Stimulated activated CD4-positive, alpha-beta T cell treated with anti-CD3 and anti-CD28 coated beads, Interleukin-2, amount 100 ng/mL, for 4 hours (primary cell): ENCODE data around the gene FAM228A.
"Not testable (repeated sequence)": the region's sequence is repeated elsewhere in the genome, so short reads cannot be mapped to it uniquely, and the experiment has no call there.

Experiments
- DNase-seq: peaks from one replicate; pipeline ENCODE4 v3.0.0-alpha.2; 2020; ENCODE audit warnings: low read depth

FAM228A gene

DNA sequence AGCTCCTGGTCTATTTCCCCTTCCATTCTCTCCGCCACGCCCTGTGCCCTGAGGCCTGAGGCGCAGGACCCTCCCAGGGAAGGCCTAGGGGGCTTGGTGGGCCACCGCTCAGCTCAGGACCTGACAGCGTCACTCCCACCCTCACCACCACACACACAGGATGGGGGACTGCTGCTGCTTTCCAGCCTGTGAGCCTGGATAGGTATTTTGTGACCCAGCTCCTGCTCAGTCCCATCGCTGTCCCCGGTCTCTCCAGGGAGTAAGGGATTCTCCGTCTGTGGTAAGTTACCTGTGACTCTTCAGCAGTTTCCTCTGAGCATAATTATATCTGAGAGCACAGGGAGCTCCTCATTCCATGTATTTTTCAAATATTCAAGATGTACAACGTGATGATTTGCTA is 16.3 kb downstream of the FAM228A start:
- DNase-seq: no peak

- no peak for DNase-seq
These were observed 17.0 kb downstream of the FAM228A start for GRCh38 chr2:24191848-24192247.

DNA sequence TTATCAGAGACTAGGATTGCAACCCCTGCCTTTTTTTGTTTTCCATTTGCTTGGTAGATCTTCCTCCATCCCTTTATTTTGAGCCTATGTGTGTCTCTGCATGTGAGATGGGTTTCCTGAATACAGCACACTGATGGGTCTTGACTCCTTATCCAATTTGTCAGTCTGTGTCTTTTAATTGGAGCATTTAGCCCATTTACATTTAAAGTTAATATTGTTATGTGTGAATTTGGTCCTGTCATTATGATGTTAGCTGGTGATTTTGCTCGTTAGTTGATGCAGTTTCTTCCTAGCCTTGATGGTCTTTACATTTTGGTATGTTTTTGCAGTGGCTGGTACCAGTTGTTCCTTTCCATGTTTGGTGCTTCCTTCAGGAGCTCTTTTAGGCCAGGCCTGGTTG is 22.4 kb downstream of the FAM228A start:
- DNase-seq: not testable (repeated sequence)

- no peak for DNase-seq
These were observed 25.2 kb downstream of the FAM228A start for GRCh38 chr2:24199968-24200590.

GRCh38 chr2:24200799-24201198 is 25.9 kb downstream of the FAM228A start:
- no peak for DNase-seq

DNA sequence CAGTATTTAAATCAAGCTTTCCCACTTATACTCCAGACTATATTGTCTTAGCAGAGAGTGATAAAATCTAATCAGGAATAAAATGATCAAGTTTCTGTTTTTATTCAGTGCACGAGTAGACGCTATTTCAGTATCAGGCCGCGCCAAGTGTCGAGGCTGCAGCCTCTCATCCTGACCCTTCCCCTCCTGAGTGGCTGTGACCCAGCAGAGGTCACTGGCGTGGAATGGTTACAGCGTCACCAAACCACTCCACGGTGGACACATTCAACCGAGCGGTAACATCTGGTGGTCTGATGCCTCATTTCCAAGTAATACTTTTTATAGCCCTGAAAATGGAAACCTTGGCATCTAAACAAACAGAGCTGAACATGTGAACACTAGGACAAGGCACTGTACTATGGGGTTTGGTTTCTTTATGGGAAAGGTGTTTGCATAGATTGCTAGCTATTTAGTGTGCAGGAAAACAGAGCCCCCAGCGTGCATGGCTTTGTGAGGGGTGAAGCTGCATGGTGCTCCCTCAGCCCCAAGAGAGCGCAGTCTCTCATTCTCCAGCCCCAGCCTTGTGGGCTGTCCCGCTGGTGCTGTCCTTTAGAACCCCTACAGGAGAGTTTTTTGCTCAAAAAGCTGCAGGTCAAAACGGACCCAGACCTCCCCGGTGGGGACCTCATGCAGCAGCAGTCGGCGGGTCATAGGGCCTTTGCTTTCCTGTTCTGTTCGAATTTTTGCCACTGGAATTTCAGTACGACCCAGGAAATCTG is 28.4 kb downstream of the FAM228A start:
- DNase-seq: no peak

DNA sequence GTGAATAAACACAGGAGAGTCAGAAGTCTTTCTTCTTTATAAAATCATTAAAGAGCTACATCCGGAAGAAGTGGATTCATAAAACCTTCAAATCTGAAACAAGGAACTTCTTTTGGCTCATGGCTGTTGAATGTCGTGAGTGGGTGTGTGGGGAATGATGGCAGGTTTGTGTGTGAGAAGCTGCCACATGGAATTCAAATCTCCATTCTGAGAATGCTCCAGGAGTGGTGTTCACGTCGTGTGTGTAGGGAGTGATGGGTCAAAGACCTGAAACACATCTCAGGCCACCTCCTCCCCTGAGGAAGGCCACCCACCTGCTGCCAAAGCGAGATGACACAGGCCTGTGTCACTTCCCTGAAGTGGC is 28.9 kb downstream of the FAM228A start:
- DNase-seq: no peak

GRCh38 chr2:24204505-24204904 is 29.7 kb downstream of the FAM228A start:
- DNase-seq: no peak

- DNase-seq: no peak
These were observed 30.3 kb downstream of the FAM228A start for GRCh38 chr2:24205131-24205530.

- DNase-seq: no peak
These were observed 31.4 kb downstream of the FAM228A start for GRCh38 chr2:24206242-24206641.

- no peak for DNase-seq
These were observed 31.9 kb downstream of the FAM228A start for GRCh38 chr2:24206714-24207113.

GRCh38 chr2:24207359-24207758 is 32.5 kb downstream of the FAM228A start:
- DNase-seq: no peak

GRCh38 chr2:24208490-24208889 is 33.6 kb downstream of the FAM228A start:
- no peak for DNase-seq

DNA sequence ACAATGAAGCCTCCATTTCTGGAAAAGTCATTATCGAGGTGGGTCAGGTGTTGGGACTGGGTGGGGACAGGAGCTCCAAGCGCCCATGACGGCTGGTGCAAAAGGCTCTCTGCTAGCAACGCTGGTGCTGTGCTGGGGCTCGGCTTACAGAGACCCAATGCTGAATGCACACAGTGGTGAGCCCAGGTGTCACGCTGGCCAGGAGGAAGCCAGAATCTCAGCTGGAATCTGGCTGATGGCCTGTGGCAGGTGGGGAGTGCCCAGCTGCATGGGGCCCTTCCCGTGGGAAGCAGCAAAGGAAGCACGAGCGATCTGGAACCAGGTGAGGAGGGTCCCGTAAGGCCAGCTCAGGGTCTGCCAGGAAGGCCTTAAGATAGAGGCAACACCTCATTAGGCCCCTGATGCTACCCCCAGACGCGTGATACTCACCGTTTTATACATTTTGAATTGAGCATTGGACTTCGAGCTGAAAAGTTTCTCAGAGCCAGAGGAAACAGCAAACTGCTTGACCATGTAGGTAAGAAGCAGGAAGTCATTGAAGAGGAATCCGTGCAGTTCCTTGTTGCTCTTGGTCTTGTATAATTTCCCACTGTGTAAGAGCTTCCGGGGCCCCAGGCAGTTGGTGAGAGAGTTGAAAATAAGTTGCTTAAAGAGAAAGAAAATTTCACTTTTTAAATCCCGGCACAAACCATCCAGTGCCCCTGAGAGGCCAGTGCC is 34.7 kb downstream of the FAM228A start:
- DNase-seq: no peak

DNA sequence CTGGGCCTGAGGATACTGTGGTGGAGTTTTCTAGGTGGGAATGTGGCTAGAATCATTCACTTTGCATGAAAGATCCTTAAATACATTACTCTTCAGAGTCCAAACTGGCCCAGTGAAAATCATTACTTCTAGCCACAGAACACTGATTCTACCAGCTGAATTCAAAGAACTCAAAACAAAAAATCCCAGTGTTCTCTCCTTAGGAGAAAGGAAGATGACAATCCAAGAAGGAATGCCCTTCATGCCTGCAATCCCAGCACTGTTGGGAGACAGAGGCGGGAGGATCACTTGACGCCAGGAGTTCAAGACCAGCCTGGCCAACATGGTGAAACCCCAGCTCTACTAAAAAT is 35.2 kb downstream of the FAM228A start:
- DNase-seq: no peak

DNA sequence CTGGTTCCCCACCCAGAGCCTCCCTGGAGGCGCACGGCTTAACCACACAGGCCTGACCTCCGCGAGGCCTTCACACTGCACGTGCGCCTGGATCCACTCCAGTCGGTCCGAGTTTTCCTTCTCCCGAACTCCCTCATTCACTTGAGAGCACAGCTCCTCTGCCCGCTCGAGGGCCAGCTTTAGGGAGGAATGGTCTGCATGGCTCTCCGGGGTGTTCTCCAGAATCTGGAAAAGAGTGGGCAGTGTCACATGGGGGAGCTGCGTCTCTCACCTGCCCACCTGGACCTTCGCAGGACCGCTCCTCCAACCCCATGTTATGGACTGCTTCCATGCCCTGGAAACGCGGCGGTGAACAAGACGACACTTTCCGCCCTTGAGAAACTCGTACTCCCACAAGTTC is 35.9 kb downstream of the FAM228A start:
- DNase-seq: no peak

GRCh38 chr2:24211408-24211807 is 36.6 kb downstream of the FAM228A start:
- no peak for DNase-seq

- DNase-seq: no peak
These were observed 40.0 kb downstream of the FAM228A start for GRCh38 chr2:24214880-24215279.

DNA sequence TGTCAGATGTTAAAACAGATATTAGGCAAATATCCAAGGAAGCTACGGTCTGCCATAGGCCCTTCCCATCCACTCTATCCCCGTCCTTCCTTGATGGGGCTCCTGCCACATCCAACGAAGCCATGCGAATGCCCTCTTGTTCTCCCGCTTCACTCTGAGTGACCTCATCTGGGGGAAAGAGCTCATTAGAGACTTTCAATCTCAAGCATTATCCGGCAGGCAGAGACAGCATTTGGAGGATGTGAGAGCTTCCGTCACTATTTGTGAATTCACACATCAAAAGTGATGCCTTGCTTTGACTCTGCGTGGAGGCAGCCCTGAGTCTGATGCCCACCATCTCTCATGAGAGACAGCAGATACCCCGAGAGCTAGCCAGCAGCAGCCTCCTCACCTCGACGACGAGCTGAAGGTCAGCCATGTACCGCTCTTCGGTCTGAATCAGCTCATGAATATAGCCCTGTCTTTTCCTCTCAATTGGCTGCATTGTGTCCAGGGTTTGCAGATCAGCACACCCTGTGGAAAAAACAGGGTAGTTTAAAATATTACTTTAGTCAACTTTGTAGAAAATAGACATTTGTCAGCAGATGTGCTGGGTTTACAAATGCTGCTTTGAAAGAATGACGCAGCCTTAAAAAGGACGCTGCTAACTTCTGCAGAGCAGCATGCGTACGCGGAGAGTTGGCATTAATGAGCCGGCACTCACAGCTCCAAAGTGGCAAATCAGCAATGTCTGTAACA is 45.9 kb downstream of the FAM228A start:
- DNase-seq: no peak

DNA sequence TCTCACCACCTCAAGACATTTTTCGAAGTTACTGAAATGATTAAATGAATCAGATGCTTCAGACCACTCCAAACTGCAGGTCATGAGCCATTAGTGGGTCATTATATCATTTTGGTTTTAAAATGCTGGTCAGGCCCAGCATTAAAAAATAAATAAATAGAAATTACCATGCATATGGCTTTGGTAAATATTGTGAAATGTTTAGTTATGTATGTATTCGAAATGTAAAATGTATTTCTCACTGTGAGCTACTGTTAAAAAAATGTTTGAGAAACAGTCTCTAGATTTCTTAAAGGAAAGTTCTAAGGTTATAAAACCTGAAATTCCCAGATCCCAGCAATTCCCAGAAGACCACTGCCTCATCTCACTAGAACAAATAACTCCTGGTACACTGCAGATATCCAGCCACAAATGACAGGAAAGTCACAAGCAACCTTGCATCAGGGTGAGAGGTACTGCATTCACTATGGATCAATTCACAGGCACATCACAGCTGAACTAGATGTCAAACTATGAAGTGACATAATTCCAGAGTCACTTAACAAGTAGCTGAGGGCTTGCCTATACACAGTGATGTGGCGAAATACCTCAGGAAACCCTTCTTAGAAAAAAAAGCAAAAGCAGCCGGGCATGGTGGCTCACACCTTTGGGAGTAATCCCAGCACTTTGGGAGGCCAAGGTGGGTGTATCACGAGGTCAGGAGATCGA is 46.6 kb downstream of the FAM228A start:
- DNase-seq: no peak

DNA sequence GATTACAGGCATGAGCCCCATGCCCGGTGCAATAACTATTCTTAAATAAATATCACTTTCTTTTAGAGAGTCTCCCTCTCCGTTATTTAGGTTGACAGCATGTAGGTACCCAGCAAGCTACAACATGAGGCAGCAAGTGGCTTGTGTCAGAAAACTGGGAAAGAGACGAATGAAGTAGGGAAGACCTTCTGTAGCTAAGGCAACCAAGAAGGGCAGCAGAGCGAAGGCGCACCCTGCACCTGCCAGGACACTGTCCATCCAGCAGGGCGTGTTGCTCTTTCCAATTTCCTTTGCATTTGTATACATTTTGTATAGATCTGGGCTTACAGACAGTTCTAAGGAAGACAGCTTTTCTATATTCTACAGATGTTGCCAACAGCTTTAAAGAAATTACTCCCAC is 48.1 kb downstream of the FAM228A start:
- no peak for DNase-seq
